ENCODE measurements around the gene TMEM97.
A peak's percentile ranks its signal among the peaks of the same experiment; 100 is the strongest.

The TMEM97 gene

GRCh38 chr17:28317099-28317965 is 1.7 kb upstream of the TMEM97 start:
- Histone ChIP-seq H3K9me3 (ENCODE audit: control insufficient read depth, low read length) (no peaks in the 10 kb centered on the region), H3K9ac (ENCODE audit: low read length) (no peak overlapping the region), H3K36me3 (ENCODE audit: control insufficient read depth, insufficient read depth, low read length, severe bottlenecking) (no peaks in the 10 kb centered on the region), H3K27me3 (replicated peaks; ENCODE audit: control insufficient read depth, insufficient read depth, low read length) (no peaks in the 10 kb centered on the region), H3K4me3 (ENCODE audit: low read length) (no peak overlapping the region), H3K4me1 (ENCODE audit: control insufficient read depth, insufficient read depth, low read length) (peaks cover 20% of the 10 kb centered on the region)
- no peak for DNase-seq (ENCODE audit: low read depth)

- Histone ChIP-seq H3K36me3 (ENCODE audit: control insufficient read depth, insufficient read depth, low read length, severe bottlenecking) (no peaks in the 10 kb centered on the region), H3K4me3 (ENCODE audit: low read length) (peak overlapping the region; percentile 91), H3K4me1 (ENCODE audit: control insufficient read depth, insufficient read depth, low read length) (peaks cover 20% of the 10 kb centered on the region), H3K9ac (ENCODE audit: low read length) (peak overlapping the region; percentile 52), H3K9me3 (ENCODE audit: control insufficient read depth, low read length) (no peaks in the 10 kb centered on the region), H3K27me3 (replicated peaks; ENCODE audit: control insufficient read depth, insufficient read depth, low read length) (no peaks in the 10 kb centered on the region)
- no peak for DNase-seq (ENCODE audit: low read depth)
Measured at GRCh38 chr17:28317966-28318758, 838 bp upstream of the TMEM97 start.

GRCh38 chr17:28319598-28319935 is 567 bp downstream of the TMEM97 start:
- Histone ChIP-seq H3K4me1 (ENCODE audit: control insufficient read depth, insufficient read depth, low read length) (peaks cover 20% of the 10 kb centered on the region), H3K27me3 (replicated peaks; ENCODE audit: control insufficient read depth, insufficient read depth, low read length) (no peaks in the 10 kb centered on the region), H3K36me3 (ENCODE audit: control insufficient read depth, insufficient read depth, low read length, severe bottlenecking) (no peaks in the 10 kb centered on the region), H3K9me3 (ENCODE audit: control insufficient read depth, low read length) (no peaks in the 10 kb centered on the region), H3K4me3 (ENCODE audit: low read length) (peak overlapping the region; percentile 91), H3K9ac (ENCODE audit: low read length) (peak overlapping the region; percentile 83)
- no peak for DNase-seq (ENCODE audit: low read depth)

- DNase-seq (ENCODE audit: low read depth): no peak
- no peaks in the 10 kb centered on the region for H3K36me3 ChIP-seq (ENCODE audit: control insufficient read depth, insufficient read depth, low read length, severe bottlenecking)
- H3K27me3 ChIP-seq (replicated peaks; ENCODE audit: control insufficient read depth, insufficient read depth, low read length): no peaks in the 10 kb centered on the region
- no peaks in the 10 kb centered on the region for H3K9me3 ChIP-seq (ENCODE audit: control insufficient read depth, low read length)
- peaks cover 20% of the 10 kb centered on the region for H3K4me1 ChIP-seq (ENCODE audit: control insufficient read depth, insufficient read depth, low read length)
- H3K4me3 ChIP-seq (ENCODE audit: low read length): peak overlapping the region; percentile 91
- H3K9ac ChIP-seq (ENCODE audit: low read length): peak overlapping the region; percentile 83
Measured at GRCh38 chr17:28320215-28321061, 1.4 kb downstream of the TMEM97 start.

- Histone ChIP-seq H3K9me3 (ENCODE audit: control insufficient read depth, low read length) (no peaks in the 10 kb centered on the region), H3K9ac (ENCODE audit: low read length) (no peak overlapping the region), H3K36me3 (ENCODE audit: control insufficient read depth, insufficient read depth, low read length, severe bottlenecking) (peaks cover 31% of the 10 kb centered on the region), H3K4me1 (ENCODE audit: control insufficient read depth, insufficient read depth, low read length) (peaks cover 11% of the 10 kb centered on the region), H3K4me3 (ENCODE audit: low read length) (no peak overlapping the region), H3K27me3 (replicated peaks; ENCODE audit: control insufficient read depth, insufficient read depth, low read length) (no peaks in the 10 kb centered on the region)
- DNase-seq (ENCODE audit: low read depth): no peak
Measured at GRCh38 chr17:28324267-28324745, 5.3 kb downstream of the TMEM97 start.

GRCh38 chr17:28324781-28325180 is 5.8 kb downstream of the TMEM97 start:
- Histone ChIP-seq H3K4me1 (ENCODE audit: control insufficient read depth, insufficient read depth, low read length) (peaks cover 6% of the 10 kb centered on the region), H3K36me3 (ENCODE audit: control insufficient read depth, insufficient read depth, low read length, severe bottlenecking) (peaks cover 34% of the 10 kb centered on the region), H3K4me3 (ENCODE audit: low read length) (no peak overlapping the region), H3K27me3 (replicated peaks; ENCODE audit: control insufficient read depth, insufficient read depth, low read length) (no peaks in the 10 kb centered on the region), H3K9me3 (ENCODE audit: control insufficient read depth, low read length) (no peaks in the 10 kb centered on the region), H3K9ac (ENCODE audit: low read length) (no peak overlapping the region)
- no peak for DNase-seq (ENCODE audit: low read depth)

GRCh38 chr17:28325211-28325610 is 6.2 kb downstream of the TMEM97 start:
- no peak for DNase-seq (ENCODE audit: low read depth)
- Histone ChIP-seq H3K27me3 (replicated peaks; ENCODE audit: control insufficient read depth, insufficient read depth, low read length) (no peaks in the 10 kb centered on the region), H3K9ac (ENCODE audit: low read length) (no peak overlapping the region), H3K4me1 (ENCODE audit: control insufficient read depth, insufficient read depth, low read length) (peaks cover 2% of the 10 kb centered on the region), H3K4me3 (ENCODE audit: low read length) (no peak overlapping the region), H3K36me3 (ENCODE audit: control insufficient read depth, insufficient read depth, low read length, severe bottlenecking) (peaks cover 34% of the 10 kb centered on the region), H3K9me3 (ENCODE audit: control insufficient read depth, low read length) (no peaks in the 10 kb centered on the region)

GRCh38 chr17:28326114-28326513 is 7.1 kb downstream of the TMEM97 start:
- no peaks in the 10 kb centered on the region for H3K4me1 ChIP-seq (ENCODE audit: control insufficient read depth, insufficient read depth, low read length)
- no peaks in the 10 kb centered on the region for H3K9me3 ChIP-seq (ENCODE audit: control insufficient read depth, low read length)
- DNase-seq (ENCODE audit: low read depth): no peak
- H3K4me3 ChIP-seq (ENCODE audit: low read length): no peak overlapping the region
- H3K9ac ChIP-seq (ENCODE audit: low read length): no peak overlapping the region
- peaks cover 41% of the 10 kb centered on the region for H3K36me3 ChIP-seq (ENCODE audit: control insufficient read depth, insufficient read depth, low read length, severe bottlenecking)
- H3K27me3 ChIP-seq (replicated peaks; ENCODE audit: control insufficient read depth, insufficient read depth, low read length): no peaks in the 10 kb centered on the region

- H3K9me3 ChIP-seq (ENCODE audit: control insufficient read depth, low read length): no peaks in the 10 kb centered on the region
- H3K9ac ChIP-seq (ENCODE audit: low read length): no peak overlapping the region
- H3K4me3 ChIP-seq (ENCODE audit: low read length): no peak overlapping the region
- no peaks in the 10 kb centered on the region for H3K4me1 ChIP-seq (ENCODE audit: control insufficient read depth, insufficient read depth, low read length)
- H3K27me3 ChIP-seq (replicated peaks; ENCODE audit: control insufficient read depth, insufficient read depth, low read length): no peaks in the 10 kb centered on the region
- no peak for DNase-seq (ENCODE audit: low read depth)
- H3K36me3 ChIP-seq (ENCODE audit: control insufficient read depth, insufficient read depth, low read length, severe bottlenecking): peaks cover 51% of the 10 kb centered on the region
Measured at GRCh38 chr17:28327031-28327607, 8.1 kb downstream of the TMEM97 start.

- no peak overlapping the region for H3K9ac ChIP-seq (ENCODE audit: low read length)
- no peaks in the 10 kb centered on the region for H3K9me3 ChIP-seq (ENCODE audit: control insufficient read depth, low read length)
- peaks cover 54% of the 10 kb centered on the region for H3K36me3 ChIP-seq (ENCODE audit: control insufficient read depth, insufficient read depth, low read length, severe bottlenecking)
- no peaks in the 10 kb centered on the region for H3K27me3 ChIP-seq (replicated peaks; ENCODE audit: control insufficient read depth, insufficient read depth, low read length)
- DNase-seq (ENCODE audit: low read depth): no peak
- no peak overlapping the region for H3K4me3 ChIP-seq (ENCODE audit: low read length)
- no peaks in the 10 kb centered on the region for H3K4me1 ChIP-seq (ENCODE audit: control insufficient read depth, insufficient read depth, low read length)
Measured at GRCh38 chr17:28327709-28328108, 8.7 kb downstream of the TMEM97 start.
